ENCODE results near the gene MRPS25.

MRPS25 gene

GRCh38 chr3:15092686-15093085, 27.6 kb upstream of the MRPS25 start:
- DNase-seq (ENCODE audit: extremely low read depth, insufficient read length) = no peak
- no peak for TF ChIP-seq CTCF (IDR thresholded peaks at IDR 0.05; ENCODE audit: insufficient read depth, low read length, poor library complexity, severe bottlenecking)
- peaks cover 8% of the 10 kb centered on the region for H3K36me3 ChIP-seq (ENCODE audit: control insufficient read depth, insufficient read depth, low read length)
- no peaks in the 10 kb centered on the region for H3K27me3 ChIP-seq (replicated peaks; ENCODE audit: control insufficient read depth, insufficient read depth, low read length)
- no peak overlapping the region for H3K4me3 ChIP-seq (replicated peaks; ENCODE audit: low read depth, low read length)

- no peaks in the 10 kb centered on the region for H3K27me3 ChIP-seq (replicated peaks; ENCODE audit: control insufficient read depth, insufficient read depth, low read length)
- no peak for DNase-seq (ENCODE audit: extremely low read depth, insufficient read length)
- no peak overlapping the region for H3K4me3 ChIP-seq (replicated peaks; ENCODE audit: low read depth, low read length)
- no peak for TF ChIP-seq CTCF (IDR thresholded peaks at IDR 0.05; ENCODE audit: insufficient read depth, low read length, poor library complexity, severe bottlenecking)
- peaks cover 8% of the 10 kb centered on the region for H3K36me3 ChIP-seq (ENCODE audit: control insufficient read depth, insufficient read depth, low read length)
Observed at GRCh38 chr3:15091575-15091974, 26.5 kb upstream of the MRPS25 start.

GRCh38 chr3:15089201-15089600, 24.1 kb upstream of the MRPS25 start:
- no peak for DNase-seq (ENCODE audit: extremely low read depth, insufficient read length)
- Histone ChIP-seq H3K36me3 (ENCODE audit: control insufficient read depth, insufficient read depth, low read length) (peaks cover 9% of the 10 kb centered on the region), H3K27me3 (replicated peaks; ENCODE audit: control insufficient read depth, insufficient read depth, low read length) (no peaks in the 10 kb centered on the region), H3K4me3 (replicated peaks; ENCODE audit: low read depth, low read length) (no peak overlapping the region)
- no peak for TF ChIP-seq CTCF (IDR thresholded peaks at IDR 0.05; ENCODE audit: insufficient read depth, low read length, poor library complexity, severe bottlenecking)

GRCh38 chr3:15086699-15087098, 21.6 kb upstream of the MRPS25 start:
- Histone ChIP-seq H3K4me3 (replicated peaks; ENCODE audit: low read depth, low read length) (no peak overlapping the region), H3K36me3 (ENCODE audit: control insufficient read depth, insufficient read depth, low read length) (peaks cover 23% of the 10 kb centered on the region), H3K27me3 (replicated peaks; ENCODE audit: control insufficient read depth, insufficient read depth, low read length) (no peaks in the 10 kb centered on the region)
- no peak for DNase-seq (ENCODE audit: extremely low read depth, insufficient read length)
- TF ChIP-seq CTCF (IDR thresholded peaks at IDR 0.05; ENCODE audit: insufficient read depth, low read length, poor library complexity, severe bottlenecking) = no peak

- no peak for TF ChIP-seq CTCF (IDR thresholded peaks at IDR 0.05; ENCODE audit: insufficient read depth, low read length, poor library complexity, severe bottlenecking)
- Histone ChIP-seq H3K36me3 (ENCODE audit: control insufficient read depth, insufficient read depth, low read length) (peaks cover 24% of the 10 kb centered on the region), H3K27me3 (replicated peaks; ENCODE audit: control insufficient read depth, insufficient read depth, low read length) (no peaks in the 10 kb centered on the region), H3K4me3 (replicated peaks; ENCODE audit: low read depth, low read length) (no peak overlapping the region)
- DNase-seq (ENCODE audit: extremely low read depth, insufficient read length) = no peak
Observed at GRCh38 chr3:15086263-15086662, 21.1 kb upstream of the MRPS25 start.

GRCh38 chr3:15083252-15083651, 18.1 kb upstream of the MRPS25 start:
- TF ChIP-seq CTCF (IDR thresholded peaks at IDR 0.05; ENCODE audit: insufficient read depth, low read length, poor library complexity, severe bottlenecking) = no peak
- H3K36me3 ChIP-seq (ENCODE audit: control insufficient read depth, insufficient read depth, low read length) = peaks cover 35% of the 10 kb centered on the region
- DNase-seq (ENCODE audit: extremely low read depth, insufficient read length) = no peak

More at GRCh38 chr3:15083252-15083651, 18.1 kb upstream of the MRPS25 start:
- H3K27me3 ChIP-seq (replicated peaks; ENCODE audit: control insufficient read depth, insufficient read depth, low read length) = no peaks in the 10 kb centered on the region
- no peak overlapping the region for H3K4me3 ChIP-seq (replicated peaks; ENCODE audit: low read depth, low read length)
